Measurements from ENCODE around the gene MYO3B.

DNA sequence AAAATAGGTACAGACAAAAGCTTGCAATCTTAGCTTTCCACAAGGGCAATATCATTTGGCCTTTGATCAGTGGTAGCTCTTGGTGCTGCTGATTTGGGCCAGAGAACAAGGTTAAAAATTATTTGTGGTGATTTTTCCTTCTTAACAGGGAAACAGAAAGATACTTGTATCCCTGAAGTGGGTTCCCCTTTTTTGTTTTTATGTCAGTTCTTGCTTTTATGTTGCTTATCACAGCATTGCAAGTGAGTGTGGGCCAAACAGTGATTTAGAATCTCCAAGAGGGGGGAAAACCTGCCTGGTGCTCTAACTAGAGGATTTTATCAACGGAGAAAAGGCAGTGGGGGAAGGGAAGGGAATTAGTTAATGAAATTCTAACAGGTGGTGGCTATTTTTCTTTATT lies 339.6 kb downstream of the MYO3B start:
- TF ChIP-seq SIN3A (IDR thresholded peaks at IDR 0.05; ENCODE audit: borderline replicate concordance, insufficient read depth, low read length): no peak
- TF ChIP-seq FOXP2 (optimal IDR thresholded peaks at IDR 0.05; ENCODE audit: borderline replicate concordance, extremely low read depth, extremely low read length, insufficient read depth): no peak
- TF ChIP-seq POLR2AphosphoS5 (IDR thresholded peaks at IDR 0.05; ENCODE audit: low read depth, low read length): no peak
- TF ChIP-seq, protein P1, sequence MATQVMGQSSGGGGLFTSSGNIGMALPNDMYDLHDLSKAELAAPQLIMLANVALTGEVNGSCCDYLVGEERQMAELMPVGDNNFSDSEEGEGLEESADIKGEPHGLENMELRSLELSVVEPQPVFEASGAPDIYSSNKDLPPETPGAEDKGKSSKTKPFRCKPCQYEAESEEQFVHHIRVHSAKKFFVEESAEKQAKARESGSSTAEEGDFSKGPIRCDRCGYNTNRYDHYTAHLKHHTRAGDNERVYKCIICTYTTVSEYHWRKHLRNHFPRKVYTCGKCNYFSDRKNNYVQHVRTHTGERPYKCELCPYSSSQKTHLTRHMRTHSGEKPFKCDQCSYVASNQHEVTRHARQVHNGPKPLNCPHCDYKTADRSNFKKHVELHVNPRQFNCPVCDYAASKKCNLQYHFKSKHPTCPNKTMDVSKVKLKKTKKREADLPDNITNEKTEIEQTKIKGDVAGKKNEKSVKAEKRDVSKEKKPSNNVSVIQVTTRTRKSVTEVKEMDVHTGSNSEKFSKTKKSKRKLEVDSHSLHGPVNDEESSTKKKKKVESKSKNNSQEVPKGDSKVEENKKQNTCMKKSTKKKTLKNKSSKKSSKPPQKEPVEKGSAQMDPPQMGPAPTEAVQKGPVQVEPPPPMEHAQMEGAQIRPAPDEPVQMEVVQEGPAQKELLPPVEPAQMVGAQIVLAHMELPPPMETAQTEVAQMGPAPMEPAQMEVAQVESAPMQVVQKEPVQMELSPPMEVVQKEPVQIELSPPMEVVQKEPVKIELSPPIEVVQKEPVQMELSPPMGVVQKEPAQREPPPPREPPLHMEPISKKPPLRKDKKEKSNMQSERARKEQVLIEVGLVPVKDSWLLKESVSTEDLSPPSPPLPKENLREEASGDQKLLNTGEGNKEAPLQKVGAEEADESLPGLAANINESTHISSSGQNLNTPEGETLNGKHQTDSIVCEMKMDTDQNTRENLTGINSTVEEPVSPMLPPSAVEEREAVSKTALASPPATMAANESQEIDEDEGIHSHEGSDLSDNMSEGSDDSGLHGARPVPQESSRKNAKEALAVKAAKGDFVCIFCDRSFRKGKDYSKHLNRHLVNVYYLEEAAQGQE (IDR thresholded peaks at IDR 0.05; ENCODE audit: insufficient read depth in 1 of 2, low read depth in 2 of 2, low read length in 2 of 2): no peak
